Parathyroid adenoma (tissue), 2 donors: Measurements from ENCODE around the gene PPP6R1.
"Not testable (repeated sequence)": the region's sequence is repeated elsewhere in the genome, so short reads cannot be mapped to it uniquely, and the experiment has no call there.

Experiments
- H2AFZ ChIP-seq: fragments of 300-600 bp; sonication (generic); one replicate; pipeline ENCODE4 v1.7.0; 2017; ENCODE audit warnings: antibody characterized with exemption, mild to moderate bottlenecking
- H3K27ac ChIP-seq: fragments of 300-600 bp; sonication (generic); one replicate; pipeline ENCODE4 v1.7.0; 2017
- H3K27me3 ChIP-seq: fragments of 300-600 bp; sonication (generic); one replicate; pipeline ENCODE4 v1.7.0; 2017; ENCODE audit warnings: low read length; ENCODE audit not compliant: control insufficient read depth, insufficient read depth
- H3K36me3 ChIP-seq: fragments of 300-600 bp; sonication (generic); one replicate; pipeline ENCODE4 v1.7.0; 2017; ENCODE audit warnings: low read length; ENCODE audit not compliant: control insufficient read depth, insufficient read depth
- H3K4me1 ChIP-seq: fragments of 300-600 bp; sonication (generic); one replicate; pipeline ENCODE4 v1.7.0; 2017; ENCODE audit warnings: control low read depth
- H3K4me2 ChIP-seq: fragments of 300-600 bp; sonication (generic); one replicate; pipeline ENCODE4 v1.7.0; 2017; ENCODE audit warnings: low read length
- H3K4me3 ChIP-seq: fragments of 300-600 bp; sonication (generic); one replicate; pipeline ENCODE4 v1.7.0; 2017; ENCODE audit warnings: low read depth, low read length
- H3K79me2 ChIP-seq: fragments of 300-600 bp; sonication (generic); one replicate; pipeline ENCODE4 v1.7.0; 2017; ENCODE audit warnings: control low read depth
- H3K9ac ChIP-seq: fragments of 300-600 bp; sonication (generic); one replicate; pipeline ENCODE4 v1.7.0; 2017; ENCODE audit warnings: mild to moderate bottlenecking
- H3K9me3 ChIP-seq: fragments of 300-600 bp; sonication (generic); one replicate; pipeline ENCODE4 v1.7.0; 2017; ENCODE audit warnings: low read length; ENCODE audit not compliant: control insufficient read depth
- CTCF ChIP-seq: fragments of 300-600 bp; sonication (generic); IDR thresholded peaks from one replicate; pipeline ENCODE4 v1.7.0; 2017; ENCODE audit warnings: antibody characterized with exemption, mild to moderate bottlenecking
- donor health status: primary hyperparathyroidism.

Gene PPP6R1

GRCh38 chr19:55202199-55202598 is 56.6 kb downstream of the PPP6R1 start:
- not testable (repeated sequence) for H3K4me1 ChIP-seq, H3K4me2 ChIP-seq, H3K9ac ChIP-seq, H3K79me2 ChIP-seq, H3K36me3 ChIP-seq, H3K9me3 ChIP-seq, H3K27me3 ChIP-seq, H2AFZ ChIP-seq, H3K27ac ChIP-seq, H3K4me3 ChIP-seq
- TF ChIP-seq CTCF, result peak; percentile 10

- Histone ChIP-seq H3K27me3 (no peaks in the 10 kb centered on the region), H3K79me2 (no peaks in the 10 kb centered on the region), H3K27ac (no peak overlapping the region), H3K4me1 (no peaks in the 10 kb centered on the region), H2AFZ (no peak overlapping the region), H3K4me2 (no peak overlapping the region), H3K4me3 (no peak overlapping the region), H3K9ac (no peak overlapping the region), H3K36me3 (no peaks in the 10 kb centered on the region), H3K9me3 (no peaks in the 10 kb centered on the region)
- TF ChIP-seq CTCF, result no peak
These were observed 59.1 kb downstream of the PPP6R1 start for GRCh38 chr19:55199620-55200204.

- Histone ChIP-seq H3K4me3 (no peak overlapping the region), H3K27ac (no peak overlapping the region), H2AFZ (no peak overlapping the region), H3K4me1 (no peaks in the 10 kb centered on the region), H3K79me2 (no peaks in the 10 kb centered on the region), H3K9ac (no peak overlapping the region), H3K4me2 (no peak overlapping the region), H3K9me3 (no peaks in the 10 kb centered on the region), H3K36me3 (no peaks in the 10 kb centered on the region), H3K27me3 (no peaks in the 10 kb centered on the region)
- TF ChIP-seq CTCF, result no peak
These were observed 60.2 kb downstream of the PPP6R1 start for GRCh38 chr19:55198651-55199050.

GRCh38 chr19:55197528-55197927 is 61.3 kb downstream of the PPP6R1 start:
- no peak for TF ChIP-seq CTCF
- no peak overlapping the region for H3K9ac ChIP-seq
- no peaks in the 10 kb centered on the region for H3K36me3 ChIP-seq
- no peaks in the 10 kb centered on the region for H3K9me3 ChIP-seq
- no peaks in the 10 kb centered on the region for H3K79me2 ChIP-seq
- no peaks in the 10 kb centered on the region for H3K4me1 ChIP-seq
- no peak overlapping the region for H3K4me3 ChIP-seq
- no peak overlapping the region for H3K4me2 ChIP-seq
- H3K27ac ChIP-seq, result no peak overlapping the region
- no peak overlapping the region for H2AFZ ChIP-seq
- H3K27me3 ChIP-seq, result no peaks in the 10 kb centered on the region

DNA sequence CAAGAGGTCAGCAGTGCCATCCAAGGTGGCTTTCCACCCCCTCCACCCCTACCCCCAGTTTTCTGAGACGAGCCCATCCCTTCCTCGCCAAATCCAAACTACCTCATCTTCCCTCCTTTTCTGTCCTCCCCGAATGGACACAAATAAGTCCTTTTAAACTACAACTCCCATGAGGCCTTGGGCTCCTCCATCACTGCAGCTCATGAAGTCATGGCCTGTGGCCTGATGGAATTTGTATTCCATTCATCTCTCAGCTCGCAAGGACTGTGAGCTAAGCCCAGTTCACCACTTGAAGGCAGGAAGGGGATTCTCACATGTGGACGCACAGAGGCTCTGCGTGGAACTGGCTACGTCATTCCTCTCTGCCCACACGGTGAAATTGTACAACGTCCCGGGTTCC is 62.0 kb downstream of the PPP6R1 start:
- no peak overlapping the region for H3K27ac ChIP-seq
- H2AFZ ChIP-seq, result no peak overlapping the region
- H3K36me3 ChIP-seq, result no peaks in the 10 kb centered on the region
- H3K4me3 ChIP-seq, result no peak overlapping the region
- H3K27me3 ChIP-seq, result no peaks in the 10 kb centered on the region
- TF ChIP-seq CTCF, result no peak
- no peaks in the 10 kb centered on the region for H3K9me3 ChIP-seq
- no peak overlapping the region for H3K9ac ChIP-seq
- no peaks in the 10 kb centered on the region for H3K79me2 ChIP-seq
- H3K4me2 ChIP-seq, result no peak overlapping the region
- no peaks in the 10 kb centered on the region for H3K4me1 ChIP-seq
